ENCODE measurements around the gene FGGY. TPM values are rescaled to one million over a fixed set of nuclear protein-coding genes. Genes with fewer than 3 reads are reported as not detected.
"Not testable (repeated sequence)": the region's sequence is repeated elsewhere in the genome, so short reads cannot be mapped to it uniquely, and the experiment has no call there.

Gene FGGY
- total RNA-seq, 1 donor from 2014 or later, result 52.2 TPM

- no peaks in the 10 kb centered on the region for H3K9me3 ChIP-seq (ENCODE audit: control insufficient read depth in 3 of 3, low read length in 3 of 3)
- H3K27me3 ChIP-seq (ENCODE audit: control insufficient read depth in 3 of 3, insufficient read depth in 3 of 3, low read length in 3 of 3), result no peaks in the 10 kb centered on the region
- peak overlapping the region; percentile 12 to 57 (median 26) for H3K9ac ChIP-seq (ENCODE audit: low read depth in 1 of 3, low read length in 3 of 3)
- H3K36me3 ChIP-seq (ENCODE audit: control insufficient read depth in 3 of 3, insufficient read depth in 3 of 3, low read length in 3 of 3), result peaks cover 0 to 3% (median 0%) of the 10 kb centered on the region in 3 donors
- H3K27ac ChIP-seq (ENCODE audit: low read depth, low read length), result peak overlapping the region; percentile 100
- peaks cover 15 to 41% (median 21%) of the 10 kb centered on the region in 3 donors for H3K4me1 ChIP-seq (ENCODE audit: control insufficient read depth in 3 of 3, insufficient read depth in 3 of 3, low read length in 3 of 3)
- peak overlapping the region in 1 of 3 donors; percentile 15 for H3K4me3 ChIP-seq (ENCODE audit: low read length in 3 of 3)
Observed at GRCh38 chr1:59298026-59298583, 1.2 kb downstream of the FGGY start.

DNA sequence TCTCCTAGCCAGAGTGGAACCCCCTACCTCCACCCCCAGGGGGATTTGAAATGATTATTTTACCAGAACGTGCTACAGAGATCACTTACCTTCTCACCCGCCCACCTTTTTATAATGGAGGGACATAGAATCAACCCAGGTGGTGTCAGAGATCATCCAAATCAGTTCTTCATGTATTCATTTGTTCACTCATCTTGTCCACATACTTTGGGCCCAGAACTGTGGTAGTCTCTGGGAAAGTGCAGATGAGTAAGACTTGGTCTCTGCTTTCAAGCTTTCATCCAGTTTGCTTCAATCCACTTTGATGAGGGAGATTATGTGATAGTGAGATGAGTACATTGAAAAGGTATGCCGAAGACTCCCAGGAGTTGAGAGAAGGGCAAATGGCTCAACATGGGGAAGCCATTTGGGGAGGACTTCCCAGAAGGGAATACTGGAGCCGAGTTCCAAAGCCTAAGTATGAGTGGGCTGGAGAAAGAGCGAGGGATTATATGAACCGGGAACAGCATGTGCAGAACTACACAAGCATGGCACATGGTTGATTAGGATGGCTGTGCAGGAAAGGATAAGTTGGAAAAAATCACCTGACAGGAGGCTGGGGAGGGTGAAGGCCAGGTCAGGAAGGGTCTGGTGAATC is 1.9 kb downstream of the FGGY start:
- peak overlapping the region; percentile 100 for H3K27ac ChIP-seq (ENCODE audit: low read depth, low read length)
- H3K4me1 ChIP-seq (ENCODE audit: control insufficient read depth in 3 of 3, insufficient read depth in 3 of 3, low read length in 3 of 3), result peaks cover 15 to 36% (median 21%) of the 10 kb centered on the region in 3 donors
- no peaks in the 10 kb centered on the region for H3K27me3 ChIP-seq (ENCODE audit: control insufficient read depth in 3 of 3, insufficient read depth in 3 of 3, low read length in 3 of 3)
- no peak overlapping the region for H3K9ac ChIP-seq (ENCODE audit: low read depth in 1 of 3, low read length in 3 of 3)
- H3K9me3 ChIP-seq (ENCODE audit: control insufficient read depth in 3 of 3, low read length in 3 of 3), result no peaks in the 10 kb centered on the region
- peaks cover 0 to 3% (median 0%) of the 10 kb centered on the region in 3 donors for H3K36me3 ChIP-seq (ENCODE audit: control insufficient read depth in 3 of 3, insufficient read depth in 3 of 3, low read length in 3 of 3)
- H3K4me3 ChIP-seq (ENCODE audit: low read length in 3 of 3), result peak overlapping the region in 1 of 3 donors; percentile 1

DNA sequence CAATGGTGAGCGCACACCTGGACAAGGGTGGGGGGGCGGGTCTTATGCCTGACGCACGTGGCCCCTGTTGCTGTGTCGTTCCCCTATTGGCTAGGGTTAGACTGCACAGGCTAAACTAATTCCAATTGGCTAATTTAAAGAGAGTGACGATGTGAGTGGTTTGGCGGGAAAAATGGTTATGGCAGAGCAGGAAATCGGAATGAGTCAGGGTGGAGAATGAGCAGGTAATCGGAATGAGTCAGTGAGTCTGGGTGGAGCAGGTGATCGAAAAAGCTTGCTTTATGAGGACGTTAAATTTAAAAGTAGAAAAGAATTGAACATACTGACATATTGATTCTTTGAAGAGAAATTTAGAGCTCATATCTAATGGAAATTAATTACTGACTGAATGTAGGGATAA is 2.8 kb downstream of the FGGY start:
- not testable (repeated sequence) for H3K36me3 ChIP-seq (ENCODE audit: control insufficient read depth in 3 of 3, insufficient read depth in 3 of 3, low read length in 3 of 3); H3K9me3 ChIP-seq (ENCODE audit: control insufficient read depth in 3 of 3, low read length in 3 of 3); H3K27ac ChIP-seq (ENCODE audit: low read depth, low read length); H3K27me3 ChIP-seq (ENCODE audit: control insufficient read depth in 3 of 3, insufficient read depth in 3 of 3, low read length in 3 of 3); H3K9ac ChIP-seq (ENCODE audit: low read depth in 1 of 3, low read length in 3 of 3); H3K4me3 ChIP-seq (ENCODE audit: low read length in 3 of 3)
- H3K4me1 ChIP-seq (ENCODE audit: control insufficient read depth in 3 of 3, insufficient read depth in 3 of 3, low read length in 3 of 3), result peaks cover 15 to 31% (median 16%) of the 10 kb centered on the region in 3 donors

- Histone ChIP-seq H3K4me1 (ENCODE audit: control insufficient read depth in 3 of 3, insufficient read depth in 3 of 3, low read length in 3 of 3) (peaks cover 7 to 12% (median 10%) of the 10 kb centered on the region in 3 donors), H3K27me3 (ENCODE audit: control insufficient read depth in 3 of 3, insufficient read depth in 3 of 3, low read length in 3 of 3) (no peaks in the 10 kb centered on the region), H3K9ac (ENCODE audit: low read depth in 1 of 3, low read length in 3 of 3) (no peak overlapping the region), H3K36me3 (ENCODE audit: control insufficient read depth in 3 of 3, insufficient read depth in 3 of 3, low read length in 3 of 3) (peaks cover 0 to 3% (median 0%) of the 10 kb centered on the region in 3 donors), H3K27ac (ENCODE audit: low read depth, low read length) (no peak overlapping the region), H3K9me3 (ENCODE audit: control insufficient read depth in 3 of 3, low read length in 3 of 3) (peaks cover 0 to 5% (median 3%) of the 10 kb centered on the region in 3 donors), H3K4me3 (ENCODE audit: low read length in 3 of 3) (no peak overlapping the region)
Observed at GRCh38 chr1:59302297-59302696, 5.4 kb downstream of the FGGY start.

- no peaks in the 10 kb centered on the region for H3K27me3 ChIP-seq (ENCODE audit: control insufficient read depth in 3 of 3, insufficient read depth in 3 of 3, low read length in 3 of 3)
- H3K9ac ChIP-seq (ENCODE audit: low read depth in 1 of 3, low read length in 3 of 3), result no peak overlapping the region
- H3K27ac ChIP-seq (ENCODE audit: low read depth, low read length), result no peak overlapping the region
- H3K9me3 ChIP-seq (ENCODE audit: control insufficient read depth in 3 of 3, low read length in 3 of 3), result peaks cover 0 to 5% (median 3%) of the 10 kb centered on the region in 3 donors
- no peak overlapping the region for H3K4me3 ChIP-seq (ENCODE audit: low read length in 3 of 3)
- peaks cover 0 to 3% (median 0%) of the 10 kb centered on the region in 3 donors for H3K36me3 ChIP-seq (ENCODE audit: control insufficient read depth in 3 of 3, insufficient read depth in 3 of 3, low read length in 3 of 3)
- H3K4me1 ChIP-seq (ENCODE audit: control insufficient read depth in 3 of 3, insufficient read depth in 3 of 3, low read length in 3 of 3), result peaks cover 5 to 10% (median 5%) of the 10 kb centered on the region in 3 donors
Observed at GRCh38 chr1:59302871-59303270, 6.0 kb downstream of the FGGY start.

GRCh38 chr1:59305188-59305587 is 8.3 kb downstream of the FGGY start:
- Histone ChIP-seq H3K9me3 (ENCODE audit: control insufficient read depth in 3 of 3, low read length in 3 of 3) (peaks cover 0 to 5% (median 3%) of the 10 kb centered on the region in 3 donors), H3K27ac (ENCODE audit: low read depth, low read length) (no peak overlapping the region), H3K4me1 (ENCODE audit: control insufficient read depth in 3 of 3, insufficient read depth in 3 of 3, low read length in 3 of 3) (no peaks in the 10 kb centered on the region), H3K36me3 (ENCODE audit: control insufficient read depth in 3 of 3, insufficient read depth in 3 of 3, low read length in 3 of 3) (peaks cover 0 to 3% (median 0%) of the 10 kb centered on the region in 3 donors), H3K4me3 (ENCODE audit: low read length in 3 of 3) (no peak overlapping the region), H3K27me3 (ENCODE audit: control insufficient read depth in 3 of 3, insufficient read depth in 3 of 3, low read length in 3 of 3) (no peaks in the 10 kb centered on the region), H3K9ac (ENCODE audit: low read depth in 1 of 3, low read length in 3 of 3) (no peak overlapping the region)

DNA sequence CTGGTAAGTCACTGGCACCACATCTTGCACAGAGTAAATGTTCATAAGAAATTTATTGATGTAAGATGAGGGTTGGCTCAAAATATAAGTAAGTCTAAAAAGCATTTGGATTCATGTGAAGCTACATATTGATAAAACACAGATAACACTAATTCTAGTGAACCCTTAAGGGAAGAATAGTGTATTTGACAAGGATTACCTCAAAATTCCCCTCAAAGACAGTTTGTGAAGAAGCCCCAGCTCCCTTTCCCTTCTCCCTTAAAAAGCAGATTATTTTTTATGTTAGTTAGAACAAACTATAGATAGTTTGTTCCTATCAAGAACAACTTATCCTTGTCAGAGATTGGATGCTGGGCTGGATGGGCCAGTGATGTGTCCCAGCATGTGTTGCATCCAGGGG is 10.7 kb downstream of the FGGY start:
- no peaks in the 10 kb centered on the region for H3K27me3 ChIP-seq (ENCODE audit: control insufficient read depth in 3 of 3, insufficient read depth in 3 of 3, low read length in 3 of 3)
- no peaks in the 10 kb centered on the region for H3K36me3 ChIP-seq (ENCODE audit: control insufficient read depth in 3 of 3, insufficient read depth in 3 of 3, low read length in 3 of 3)
- no peak overlapping the region for H3K4me3 ChIP-seq (ENCODE audit: low read length in 3 of 3)
- H3K9ac ChIP-seq (ENCODE audit: low read depth in 1 of 3, low read length in 3 of 3), result no peak overlapping the region
- H3K4me1 ChIP-seq (ENCODE audit: control insufficient read depth in 3 of 3, insufficient read depth in 3 of 3, low read length in 3 of 3), result peaks cover 0 to 1% (median under 1%) of the 10 kb centered on the region in 3 donors
- H3K27ac ChIP-seq (ENCODE audit: low read depth, low read length), result no peak overlapping the region
- peaks cover 0 to 5% (median 3%) of the 10 kb centered on the region in 3 donors for H3K9me3 ChIP-seq (ENCODE audit: control insufficient read depth in 3 of 3, low read length in 3 of 3)

DNA sequence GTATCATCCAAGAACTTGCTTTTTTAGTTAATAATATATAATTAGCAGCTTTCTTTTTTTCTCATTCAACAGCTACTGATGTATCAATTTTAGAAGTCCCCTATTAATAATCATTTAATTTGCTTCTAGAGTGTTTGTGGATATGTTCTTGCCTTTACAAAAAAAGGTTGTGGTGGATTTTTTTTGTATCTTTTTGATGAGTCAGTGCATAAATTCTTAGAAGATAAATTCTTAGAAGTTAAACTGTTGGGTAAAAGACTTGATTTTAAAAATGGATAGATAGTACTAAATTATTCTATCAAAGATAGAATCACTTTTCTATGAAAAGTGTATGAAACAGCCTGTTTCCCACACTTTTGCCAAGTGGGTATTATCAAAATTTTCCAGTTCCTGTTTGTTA is 11.9 kb downstream of the FGGY start:
- no peak overlapping the region for H3K27ac ChIP-seq (ENCODE audit: low read depth, low read length)
- H3K4me3 ChIP-seq (ENCODE audit: low read length in 3 of 3), result no peak overlapping the region
- H3K4me1 ChIP-seq (ENCODE audit: control insufficient read depth in 3 of 3, insufficient read depth in 3 of 3, low read length in 3 of 3), result peaks cover 0 to 5% (median 3%) of the 10 kb centered on the region in 3 donors
- H3K9ac ChIP-seq (ENCODE audit: low read depth in 1 of 3, low read length in 3 of 3), result no peak overlapping the region
- no peaks in the 10 kb centered on the region for H3K36me3 ChIP-seq (ENCODE audit: control insufficient read depth in 3 of 3, insufficient read depth in 3 of 3, low read length in 3 of 3)
- peaks cover 0 to 5% (median 3%) of the 10 kb centered on the region in 3 donors for H3K9me3 ChIP-seq (ENCODE audit: control insufficient read depth in 3 of 3, low read length in 3 of 3)
- no peaks in the 10 kb centered on the region for H3K27me3 ChIP-seq (ENCODE audit: control insufficient read depth in 3 of 3, insufficient read depth in 3 of 3, low read length in 3 of 3)

- peaks cover 0 to 5% (median 3%) of the 10 kb centered on the region in 3 donors for H3K4me1 ChIP-seq (ENCODE audit: control insufficient read depth in 3 of 3, insufficient read depth in 3 of 3, low read length in 3 of 3)
- no peak overlapping the region for H3K27ac ChIP-seq (ENCODE audit: low read depth, low read length)
- H3K27me3 ChIP-seq (ENCODE audit: control insufficient read depth in 3 of 3, insufficient read depth in 3 of 3, low read length in 3 of 3), result no peaks in the 10 kb centered on the region
- no peak overlapping the region for H3K4me3 ChIP-seq (ENCODE audit: low read length in 3 of 3)
- H3K9ac ChIP-seq (ENCODE audit: low read depth in 1 of 3, low read length in 3 of 3), result no peak overlapping the region
- H3K36me3 ChIP-seq (ENCODE audit: control insufficient read depth in 3 of 3, insufficient read depth in 3 of 3, low read length in 3 of 3), result no peaks in the 10 kb centered on the region
- peaks cover 0 to 5% (median 3%) of the 10 kb centered on the region in 3 donors for H3K9me3 ChIP-seq (ENCODE audit: control insufficient read depth in 3 of 3, low read length in 3 of 3)
Observed at GRCh38 chr1:59309392-59309791, 12.5 kb downstream of the FGGY start.

GRCh38 chr1:59309795-59310548 is 13.1 kb downstream of the FGGY start:
- no peak overlapping the region for H3K27ac ChIP-seq (ENCODE audit: low read depth, low read length)
- H3K9me3 ChIP-seq (ENCODE audit: control insufficient read depth in 3 of 3, low read length in 3 of 3), result peaks cover 0 to 3% (median under 1%) of the 10 kb centered on the region in 3 donors
- peaks cover 0 to 7% (median 5%) of the 10 kb centered on the region in 3 donors for H3K4me1 ChIP-seq (ENCODE audit: control insufficient read depth in 3 of 3, insufficient read depth in 3 of 3, low read length in 3 of 3)
- H3K4me3 ChIP-seq (ENCODE audit: low read length in 3 of 3), result no peak overlapping the region
- H3K36me3 ChIP-seq (ENCODE audit: control insufficient read depth in 3 of 3, insufficient read depth in 3 of 3, low read length in 3 of 3), result no peaks in the 10 kb centered on the region
- no peaks in the 10 kb centered on the region for H3K27me3 ChIP-seq (ENCODE audit: control insufficient read depth in 3 of 3, insufficient read depth in 3 of 3, low read length in 3 of 3)
- H3K9ac ChIP-seq (ENCODE audit: low read depth in 1 of 3, low read length in 3 of 3), result no peak overlapping the region
